Activated CD8-positive, alpha-beta T cell treated with anti-CD3 and anti-CD28 coated beads, Interleukin-2, amount 10 ng/mL, durations not matched to agents 7 days and 5 days (primary cell): ENCODE measurements around the gene SIN3B. TPM values are rescaled to one million over a fixed set of nuclear protein-coding genes. Genes with fewer than 3 reads are reported as not detected.

ENCODE experiments used
- ATAC-seq: fragments of 150-1000 bp; cut with Tn5 transposase; one replicate; pipeline ENCODE4 v1.10.0; 2021; ENCODE audit warnings: moderate library complexity
- CTCF ChIA-PET: fragments of 350-600 bp; sonication (Branson Sonifier 250); formaldehyde crosslinking; loops from one replicate; lab custom pipeline; 2021; ENCODE audit warnings: antibody characterized with exemption; lab: Charles Lee
- POLR2A ChIA-PET: fragments of 350-600 bp; sonication (Branson Sonifier 250); formaldehyde crosslinking; loops from one replicate; lab custom pipeline; 2021; ENCODE audit warnings: antibody characterized with exemption; lab: Charles Lee
- DNase-seq: peaks from one replicate; pipeline ENCODE4 v3.0.0-alpha.2; 2020
- H3K27ac Mint-ChIP-seq: one replicate; pipeline ENCODE4 v1.8.0; 2021; ENCODE audit warnings: mild to moderate bottlenecking, mixed read lengths
- H3K27me3 Mint-ChIP-seq: one replicate; pipeline ENCODE4 v1.8.0; 2021; ENCODE audit warnings: low read depth, mixed read lengths
- H3K36me3 Mint-ChIP-seq: one replicate; pipeline ENCODE4 v1.8.0; 2021; ENCODE audit warnings: low read depth, mixed read lengths
- H3K4me1 Mint-ChIP-seq: one replicate; pipeline ENCODE4 v1.8.0; 2021; ENCODE audit warnings: low read depth, mixed read lengths
- H3K4me3 Mint-ChIP-seq: one replicate; pipeline ENCODE4 v1.8.0; 2021; ENCODE audit warnings: mild to moderate bottlenecking, mixed read lengths
- H3K9me3 Mint-ChIP-seq: one replicate; pipeline ENCODE4 v1.8.0; 2022; ENCODE audit warnings: mixed read lengths; ENCODE audit not compliant: insufficient read depth
- total RNA-seq, 2 experiments: library from RNA; stranded (reverse); gene quantifications; one replicate each; pipeline ENCODE4 v1.2.3, GENCODE V29; 2021

The SIN3B gene
- total RNA-seq, 2 experiments from 2014 or later = 30.5 to 31.9 TPM

DNA sequence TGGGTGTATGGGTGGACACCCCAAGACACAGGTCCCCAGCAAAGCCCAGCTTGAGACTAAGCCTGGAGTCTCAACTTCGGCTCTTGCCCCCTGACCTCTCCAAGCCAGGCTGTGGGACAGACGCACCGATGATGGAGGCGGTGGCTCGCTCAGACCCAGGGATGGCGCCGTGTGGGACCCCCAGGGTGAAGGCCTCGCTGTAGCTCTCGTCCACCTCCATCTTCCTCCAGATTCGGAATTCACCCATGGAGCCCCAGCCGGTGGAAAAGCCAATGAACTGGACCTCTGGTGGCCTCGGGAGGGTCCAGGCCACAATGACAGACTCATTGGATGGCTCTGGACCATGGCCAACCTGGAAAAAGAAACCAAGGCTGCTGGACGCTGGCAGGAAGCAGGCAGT lies 98.7 kb downstream of the SIN3B start:
- Mint-ChIP-seq H3K27me3 (no peaks in the 10 kb centered on the region), H3K27ac (no peak overlapping the region), H3K36me3 (peaks cover 3% of the 10 kb centered on the region), H3K4me1 (no peaks in the 10 kb centered on the region), H3K9me3 (peaks cover 21% of the 10 kb centered on the region), H3K4me3 (no peak overlapping the region)
- ChIA-PET CTCF (no interaction called here), POLR2A (no interaction called here)
- DNase-seq (no peak), ATAC-seq (no peak)

DNA sequence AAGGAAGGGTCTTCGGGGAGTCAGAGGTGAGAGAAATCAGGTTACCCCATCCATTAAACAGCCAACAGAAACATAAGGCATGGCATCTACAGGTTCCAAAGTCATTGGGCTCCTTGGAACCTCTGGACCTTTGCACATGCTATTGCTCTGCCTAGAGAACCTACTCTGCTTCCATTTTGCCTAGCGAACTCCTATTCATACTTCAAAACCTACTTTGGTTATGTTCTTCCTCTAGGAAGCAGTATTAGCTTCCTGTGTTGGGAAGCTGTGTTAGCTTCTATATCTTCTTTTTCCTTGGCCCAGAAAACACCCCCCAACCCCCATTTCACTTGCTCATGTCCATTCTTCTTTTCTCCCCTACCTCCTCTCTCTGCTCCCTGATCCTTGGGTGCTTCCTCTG lies 99.2 kb downstream of the SIN3B start:
- H3K36me3 Mint-ChIP-seq = peaks cover 3% of the 10 kb centered on the region
- H3K4me1 Mint-ChIP-seq = no peaks in the 10 kb centered on the region
- CTCF ChIA-PET = no interaction called here
- H3K4me3 Mint-ChIP-seq = no peak overlapping the region
- peaks cover 21% of the 10 kb centered on the region for H3K9me3 Mint-ChIP-seq
- DNase-seq = no peak
- no peaks in the 10 kb centered on the region for H3K27me3 Mint-ChIP-seq
- POLR2A ChIA-PET = no interaction called here
- no peak for ATAC-seq
- H3K27ac Mint-ChIP-seq = no peak overlapping the region

DNA sequence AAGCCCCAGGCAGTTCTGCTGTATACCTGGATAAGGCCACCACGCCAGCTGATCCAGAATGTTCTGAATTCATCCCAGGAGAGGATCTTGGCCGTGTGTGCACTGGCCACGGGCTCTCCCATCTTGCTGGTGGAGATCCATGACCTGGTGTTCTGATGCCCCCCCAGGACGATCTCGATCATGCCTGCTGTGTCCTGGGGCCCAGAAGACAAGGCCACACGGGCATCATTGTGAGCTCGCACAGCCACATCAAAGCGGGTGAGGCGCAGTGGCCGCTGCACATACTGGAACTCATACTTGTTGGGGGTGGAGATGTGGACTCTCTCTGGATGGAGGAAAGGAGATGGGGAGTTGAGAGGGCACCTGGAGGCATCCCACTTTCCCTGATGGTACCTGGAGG lies 99.7 kb downstream of the SIN3B start:
- Mint-ChIP-seq H3K4me1 (no peaks in the 10 kb centered on the region), H3K9me3 (peaks cover 25% of the 10 kb centered on the region), H3K4me3 (no peak overlapping the region), H3K27me3 (peaks cover 1% of the 10 kb centered on the region), H3K36me3 (peaks cover 3% of the 10 kb centered on the region), H3K27ac (no peak overlapping the region)
- no peak for ATAC-seq
- no peak for DNase-seq
- CTCF ChIA-PET = no interaction called here
- POLR2A ChIA-PET = no interaction called here

Other genes with a start within 250 kb of the SIN3B start
- 10 to 100 TPM; 17.2 to 17.4 TPM for gene MED26, start 201.2 kb upstream of the SIN3B start, total RNA-seq
- gene SMIM7, start 169.3 kb upstream of the SIN3B start, total RNA-seq = 10 to 100 TPM; 51.5 to 53.5 TPM
- under 1 TPM; 0.60 to 0.87 TPM for gene TMEM38A, start 168.3 kb upstream of the SIN3B start, total RNA-seq
- not detected for gene NWD1, start 109.6 kb upstream of the SIN3B start, total RNA-seq
- under 1 TPM; 0.34 to 0.74 TPM for gene F2RL3, start 59.6 kb downstream of the SIN3B start, total RNA-seq
- gene CPAMD8, start 197.4 kb downstream of the SIN3B start, total RNA-seq = under 1 TPM; 0.11 to 0.13 TPM
- 10 to 100 TPM; 66.0 to 66.7 TPM for gene HAUS8, start 246.1 kb downstream of the SIN3B start, total RNA-seq
- 100 to 1,000 TPM; 276 to 280 TPM for gene MYO9B, start 246.4 kb downstream of the SIN3B start, total RNA-seq